Immature natural killer cell (primary cell): ENCODE measurements around the gene CER1. TPM values are rescaled to one million over a fixed set of nuclear protein-coding genes. Genes with fewer than 3 reads are reported as not detected.

Source experiments
- DNase-seq, 3 donors: peaks; one replicate each; pipeline ENCODE4 v3.0.0; 2022; ENCODE audit warnings: mixed read lengths in 1 of 3
- H3K27ac Mint-ChIP-seq, 6 donors: one replicate each; pipeline ENCODE4 v1.8.0; 2020; ENCODE audit warnings: mixed read lengths in 6 of 6, mild to moderate bottlenecking in 5 of 6, inconsistent platforms in 4 of 6, moderate library complexity in 3 of 6
- H3K27me3 Mint-ChIP-seq, 3 donors: one replicate each; pipeline ENCODE4 v1.8.0; 2020 to 2021; ENCODE audit warnings: low read depth in 3 of 3, mild to moderate bottlenecking in 3 of 3, mixed read lengths in 3 of 3, moderate library complexity in 3 of 3, inconsistent platforms in 1 of 3
- H3K36me3 Mint-ChIP-seq, 3 donors: one replicate each; pipeline ENCODE4 v1.8.0; 2020; ENCODE audit warnings: mixed read lengths in 3 of 3, inconsistent platforms in 2 of 3, mild to moderate bottlenecking in 2 of 3
- H3K4me1 Mint-ChIP-seq, 2 donors: one replicate each; pipeline ENCODE4 v1.8.0; 2020; ENCODE audit warnings: inconsistent platforms in 2 of 2, mild to moderate bottlenecking in 2 of 2, mixed read lengths in 2 of 2, moderate library complexity in 1 of 2
- H3K4me3 Mint-ChIP-seq, 5 donors: one replicate each; pipeline ENCODE4 v1.8.0; 2020; ENCODE audit warnings: mild to moderate bottlenecking in 5 of 5, mixed read lengths in 5 of 5, inconsistent platforms in 3 of 5, moderate library complexity in 3 of 5
- H3K9me3 Mint-ChIP-seq, 6 donors: one replicate each; pipeline ENCODE4 v1.8.0; 2020; ENCODE audit warnings: mild to moderate bottlenecking in 6 of 6, mixed read lengths in 6 of 6, inconsistent platforms in 4 of 6, moderate library complexity in 3 of 6
- polyA plus RNA-seq, 3 donors: library from polyadenylated mRNA; unstranded; fragments of 300-500 nt; fragmentation: Illumina TruSeq; gene quantifications; one replicate each; pipeline ENCODE4 v1.2.3, GENCODE V29; 2021

The CER1 gene
- polyA plus RNA-seq, 3 donors from 2014 or later = not detected

DNA sequence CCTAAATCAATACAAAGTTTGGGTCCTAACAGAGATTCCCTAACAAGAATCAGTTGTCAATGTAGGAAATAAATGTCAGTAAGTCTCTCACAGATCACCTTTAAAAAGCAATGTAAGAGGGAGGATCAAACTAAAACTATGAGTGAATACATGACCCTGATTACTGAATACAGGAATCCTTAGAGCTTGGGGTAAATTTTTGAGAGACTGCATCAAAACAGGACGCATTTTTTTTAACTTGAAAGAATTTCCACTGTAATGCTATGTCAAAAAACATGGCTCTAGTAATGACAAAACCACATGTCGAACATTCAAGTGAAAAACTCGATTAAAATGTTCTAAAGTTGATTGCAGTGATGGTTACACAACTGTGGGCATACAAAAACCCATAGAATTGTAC is 51.2 kb downstream of the CER1 start:
- no peak overlapping the region for H3K4me3 Mint-ChIP-seq
- H3K27ac Mint-ChIP-seq = no peak overlapping the region
- H3K27me3 Mint-ChIP-seq = peaks cover 0 to 3% (median 0%) of the 10 kb centered on the region in 3 donors

DNA sequence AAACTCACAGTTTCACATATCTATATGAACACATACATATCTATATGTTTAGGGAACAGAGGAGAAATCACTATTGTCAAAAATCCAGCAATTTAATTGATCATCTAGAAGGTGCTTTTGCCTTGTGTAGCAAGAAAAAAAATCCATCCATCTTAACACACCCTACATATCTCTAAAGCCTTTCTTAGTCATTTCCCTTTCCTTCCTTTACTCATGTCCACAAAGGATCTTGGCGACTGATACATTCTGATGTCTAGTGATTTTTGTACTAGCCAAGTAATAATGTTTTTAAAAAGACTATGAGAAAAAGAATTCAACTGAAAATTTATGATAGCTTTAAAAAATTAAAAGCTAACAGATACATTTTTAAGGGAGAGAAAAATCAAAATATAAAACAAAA is 51.8 kb downstream of the CER1 start:
- H3K36me3 Mint-ChIP-seq = peaks cover 4 to 17% (median 16%) of the 10 kb centered on the region in 3 donors

More for the DNA sequence above, 51.2 kb downstream of the CER1 start:
- peaks cover 4 to 17% (median 16%) of the 10 kb centered on the region in 3 donors for H3K36me3 Mint-ChIP-seq
- DNase-seq = no peak
- H3K9me3 Mint-ChIP-seq = no peaks in the 10 kb centered on the region
- peaks cover 31 to 51% of the 10 kb centered on the region in 2 donors for H3K4me1 Mint-ChIP-seq

More for the DNA sequence above, 51.8 kb downstream of the CER1 start:
- Mint-ChIP-seq H3K27ac (peak overlapping the region in 1 of 6 donors; percentile 37), H3K4me1 (peaks cover 25 to 45% of the 10 kb centered on the region in 2 donors), H3K9me3 (no peaks in the 10 kb centered on the region), H3K27me3 (peaks cover 0 to 3% (median 0%) of the 10 kb centered on the region in 3 donors), H3K4me3 (no peak overlapping the region)
- no peak for DNase-seq

Other genes with a start within 250 kb of the CER1 start
- 1 to 10 TPM; 1.3 to 2.3 (median 1.7) TPM for gene ZDHHC21, start 29.3 kb downstream of the CER1 start, polyA plus RNA-seq
- gene FREM1, start 187.7 kb upstream of the CER1 start, polyA plus RNA-seq = not detected